Measurements from ENCODE around the gene ZSWIM8. TPM values are rescaled to one million over a fixed set of nuclear protein-coding genes. Genes with fewer than 3 reads are reported as not detected.
A peak's percentile ranks its signal among the peaks of the same experiment; 100 is the strongest.

Gene ZSWIM8
- total RNA-seq, 2 donors from 2014 or later = 126 to 144 TPM

DNA sequence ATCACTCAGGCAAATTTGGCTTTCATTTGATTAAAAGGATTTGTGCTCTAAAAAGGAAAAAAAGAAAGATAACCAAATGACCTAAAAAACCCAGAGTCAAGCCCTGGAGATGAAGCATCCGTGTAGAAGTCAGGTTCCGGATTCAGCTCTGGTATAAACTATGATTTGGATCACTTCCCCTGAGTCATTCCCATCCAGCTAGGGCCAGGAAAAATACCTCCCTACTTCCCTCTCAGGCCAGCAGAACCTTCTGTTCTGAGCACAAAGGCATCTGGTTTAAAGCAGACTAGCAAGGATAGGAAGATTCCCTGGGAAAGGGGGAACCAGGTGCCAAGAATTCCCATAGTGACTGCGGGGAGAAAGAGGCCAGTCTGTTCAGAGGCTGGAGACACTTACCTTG, 51.7 kb downstream of the ZSWIM8 start:
- H3K9me3 ChIP-seq = no peaks in the 10 kb centered on the region
- no peak overlapping the region for H3K4me3 ChIP-seq
- H3K27ac ChIP-seq = peak overlapping the region; percentile 87
- TF ChIP-seq, protein P1, sequence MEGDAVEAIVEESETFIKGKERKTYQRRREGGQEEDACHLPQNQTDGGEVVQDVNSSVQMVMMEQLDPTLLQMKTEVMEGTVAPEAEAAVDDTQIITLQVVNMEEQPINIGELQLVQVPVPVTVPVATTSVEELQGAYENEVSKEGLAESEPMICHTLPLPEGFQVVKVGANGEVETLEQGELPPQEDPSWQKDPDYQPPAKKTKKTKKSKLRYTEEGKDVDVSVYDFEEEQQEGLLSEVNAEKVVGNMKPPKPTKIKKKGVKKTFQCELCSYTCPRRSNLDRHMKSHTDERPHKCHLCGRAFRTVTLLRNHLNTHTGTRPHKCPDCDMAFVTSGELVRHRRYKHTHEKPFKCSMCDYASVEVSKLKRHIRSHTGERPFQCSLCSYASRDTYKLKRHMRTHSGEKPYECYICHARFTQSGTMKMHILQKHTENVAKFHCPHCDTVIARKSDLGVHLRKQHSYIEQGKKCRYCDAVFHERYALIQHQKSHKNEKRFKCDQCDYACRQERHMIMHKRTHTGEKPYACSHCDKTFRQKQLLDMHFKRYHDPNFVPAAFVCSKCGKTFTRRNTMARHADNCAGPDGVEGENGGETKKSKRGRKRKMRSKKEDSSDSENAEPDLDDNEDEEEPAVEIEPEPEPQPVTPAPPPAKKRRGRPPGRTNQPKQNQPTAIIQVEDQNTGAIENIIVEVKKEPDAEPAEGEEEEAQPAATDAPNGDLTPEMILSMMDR (IDR thresholded peaks at IDR 0.05) = no peak
- H3K27me3 ChIP-seq (replicated peaks; ENCODE audit: insufficient read depth) = no peaks in the 10 kb centered on the region
- H3K4me1 ChIP-seq (ENCODE audit: control insufficient read depth in 1 of 2, low read depth in 2 of 2) = peaks cover 6 to 24% of the 10 kb centered on the region in 2 donors
- no peak for DNase-seq (ENCODE audit: low spot score)
- peak; percentile 57 for ATAC-seq (ENCODE audit: insufficient number of reproducible peaks, low FRiP score, low read depth)
- peaks cover 52% of the 10 kb centered on the region for H3K36me3 ChIP-seq

DNA sequence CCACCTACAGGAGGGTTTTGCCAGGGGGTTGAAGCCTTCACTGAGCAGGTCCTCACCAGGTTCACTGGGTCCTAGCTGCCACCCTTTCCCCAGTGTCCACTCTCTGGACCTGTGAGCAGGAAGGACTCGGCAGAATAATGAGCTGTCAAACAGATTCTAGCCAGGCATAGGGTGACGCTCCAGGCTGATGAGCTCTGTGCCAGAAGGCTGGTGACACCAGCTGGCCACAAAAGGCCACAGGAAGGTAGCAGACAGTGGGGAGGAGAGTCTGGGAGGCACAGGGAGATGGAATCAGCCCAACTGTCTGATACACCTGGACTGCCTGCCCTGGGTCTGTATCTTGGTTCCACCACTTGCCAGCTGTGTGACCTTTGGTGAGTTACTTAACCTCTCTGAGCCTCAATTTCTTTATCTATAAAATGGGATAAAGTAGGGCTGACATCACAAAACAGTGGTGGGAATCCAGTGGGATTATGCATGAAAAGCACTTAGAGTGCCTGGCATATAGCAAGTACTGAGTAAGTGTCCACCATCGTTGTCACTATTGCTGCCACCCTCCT, 52.7 kb downstream of the ZSWIM8 start:
- H3K4me3 ChIP-seq = no peak overlapping the region
- ATAC-seq (ENCODE audit: insufficient number of reproducible peaks, low FRiP score, low read depth) (no peak), DNase-seq (ENCODE audit: low spot score) (no peak)
- TF ChIP-seq, protein P1 (IDR thresholded peaks at IDR 0.05) = no peak
- peaks cover 62% of the 10 kb centered on the region for H3K36me3 ChIP-seq
- H3K9me3 ChIP-seq = no peaks in the 10 kb centered on the region
- H3K27ac ChIP-seq = peak overlapping the region; percentile 83 to 87
- H3K27me3 ChIP-seq (replicated peaks; ENCODE audit: insufficient read depth) = no peaks in the 10 kb centered on the region
- H3K4me1 ChIP-seq (ENCODE audit: control insufficient read depth in 1 of 2, low read depth in 2 of 2) = peaks cover 6 to 24% of the 10 kb centered on the region in 2 donors

DNA sequence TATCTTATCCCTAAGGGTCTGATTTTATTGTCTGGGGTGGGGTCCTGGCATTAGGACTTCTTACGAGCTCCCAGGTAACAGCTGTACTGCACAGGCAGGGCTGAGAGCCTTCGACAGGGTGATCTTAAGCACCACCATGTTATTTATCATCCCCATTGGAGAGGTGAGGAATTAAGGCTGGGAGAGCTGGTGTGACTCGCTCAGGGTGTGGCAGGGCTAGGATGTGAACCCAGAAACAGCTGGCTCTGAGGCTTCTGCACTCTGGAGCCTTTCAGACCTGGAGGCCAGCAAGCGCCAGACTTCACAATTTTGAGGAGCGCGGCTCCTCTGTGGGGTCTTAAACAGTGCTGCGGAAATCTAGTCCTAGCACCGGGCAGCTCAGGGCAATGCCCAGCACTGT, 53.4 kb downstream of the ZSWIM8 start:
- no peaks in the 10 kb centered on the region for H3K27me3 ChIP-seq (replicated peaks; ENCODE audit: insufficient read depth)
- H3K4me3 ChIP-seq = no peak overlapping the region
- TF ChIP-seq, protein P1 (IDR thresholded peaks at IDR 0.05) = no peak
- H3K4me1 ChIP-seq (ENCODE audit: control insufficient read depth in 1 of 2, low read depth in 2 of 2) = peaks cover 6 to 24% of the 10 kb centered on the region in 2 donors
- peaks cover 69% of the 10 kb centered on the region for H3K36me3 ChIP-seq
- no peak for ATAC-seq (ENCODE audit: insufficient number of reproducible peaks, low FRiP score, low read depth)
- DNase-seq (ENCODE audit: low spot score) = no peak
- H3K27ac ChIP-seq = peak overlapping the region; percentile 83 to 87
- H3K9me3 ChIP-seq = no peaks in the 10 kb centered on the region

DNA sequence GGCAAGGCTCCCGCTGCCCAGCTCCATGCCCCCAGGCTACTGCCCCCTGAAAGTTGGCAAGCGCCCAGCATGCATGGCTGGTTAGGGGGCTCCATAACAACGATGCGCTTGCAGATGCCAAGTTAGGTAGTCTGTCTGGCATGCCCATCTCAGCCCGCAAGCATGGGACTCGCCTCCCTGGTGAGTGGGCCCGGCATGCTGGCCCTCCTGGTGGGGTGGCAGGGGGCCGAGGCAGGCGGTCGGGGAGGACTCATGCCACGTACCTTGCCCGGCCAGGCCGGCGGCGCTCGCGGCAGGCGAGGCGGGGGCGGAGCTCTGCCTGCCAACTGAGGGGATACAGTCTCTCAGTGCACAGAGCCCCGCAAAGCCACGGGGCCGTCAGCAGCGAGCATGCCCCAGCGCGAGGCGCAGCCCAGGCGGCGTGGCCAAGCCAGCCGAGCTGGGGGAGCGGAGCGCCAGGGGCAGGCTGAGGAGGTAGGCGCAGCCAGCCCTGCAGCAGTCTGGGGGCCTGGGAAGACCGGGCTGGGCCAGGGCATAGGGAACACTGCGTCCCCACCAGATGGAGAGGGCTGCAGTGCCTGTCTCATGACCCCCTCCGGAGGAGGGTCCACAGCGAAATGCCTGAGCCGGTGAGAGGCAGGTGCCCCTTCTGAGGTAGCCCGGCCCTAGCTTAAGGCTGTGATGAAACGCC, 54.0 kb downstream of the ZSWIM8 start:
- DNase-seq (ENCODE audit: low spot score) (no peak), ATAC-seq (ENCODE audit: insufficient number of reproducible peaks, low FRiP score, low read depth) (no peak)
- peaks cover 67% of the 10 kb centered on the region for H3K36me3 ChIP-seq
- H3K27me3 ChIP-seq (replicated peaks; ENCODE audit: insufficient read depth) = no peaks in the 10 kb centered on the region
- TF ChIP-seq, protein P1 (IDR thresholded peaks at IDR 0.05) = no peak
- no peaks in the 10 kb centered on the region for H3K9me3 ChIP-seq
- peaks cover 6 to 24% of the 10 kb centered on the region in 2 donors for H3K4me1 ChIP-seq (ENCODE audit: control insufficient read depth in 1 of 2, low read depth in 2 of 2)
- H3K27ac ChIP-seq = no peak overlapping the region
- no peak overlapping the region for H3K4me3 ChIP-seq

DNA sequence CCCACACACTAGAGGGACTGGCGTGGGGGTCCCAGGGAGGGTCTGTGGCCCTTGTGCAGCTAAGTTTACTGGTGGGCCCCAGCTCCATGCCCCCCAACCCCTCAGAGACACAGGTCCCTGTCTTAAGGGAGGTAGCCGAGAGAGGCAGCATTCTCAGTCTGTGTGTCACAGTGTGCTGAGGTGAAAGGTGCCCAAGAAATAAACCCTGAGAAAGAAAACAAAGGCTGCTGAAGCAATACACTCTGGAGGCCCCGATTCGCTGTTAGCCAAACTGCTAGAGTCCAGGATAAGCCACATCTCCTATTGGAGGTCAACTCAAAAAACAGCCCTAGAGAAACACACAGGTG, 54.6 kb downstream of the ZSWIM8 start:
- Histone ChIP-seq H3K36me3 (peaks cover 66% of the 10 kb centered on the region), H3K4me3 (no peak overlapping the region), H3K4me1 (ENCODE audit: control insufficient read depth in 1 of 2, low read depth in 2 of 2) (peaks cover 6 to 24% of the 10 kb centered on the region in 2 donors), H3K27me3 (replicated peaks; ENCODE audit: insufficient read depth) (no peaks in the 10 kb centered on the region), H3K9me3 (no peaks in the 10 kb centered on the region), H3K27ac (no peak overlapping the region)
- no peak for DNase-seq (ENCODE audit: low spot score)
- no peak for ATAC-seq (ENCODE audit: insufficient number of reproducible peaks, low FRiP score, low read depth)
- TF ChIP-seq, protein P1 (IDR thresholded peaks at IDR 0.05) = no peak
